Left colon (tissue), 2 donors: Measurements from ENCODE around the gene CTSK. TPM values are rescaled to one million over a fixed set of nuclear protein-coding genes. Genes with fewer than 3 reads are reported as not detected.
A peak's percentile ranks its signal among the peaks of the same experiment; 100 is the strongest.
"Not testable (repeated sequence)": the region's sequence is repeated elsewhere in the genome, so short reads cannot be mapped to it uniquely, and the experiment has no call there.

Experiments used
- ATAC-seq: fragments of 200-7000 bp; cut with Tn5 transposase; one replicate; pipeline ENCODE4 v1.9.1; 2020; ENCODE audit warnings: mild to moderate bottlenecking, moderate library complexity
- DNase-seq, 2 donors: peaks; one replicate each; pipeline ENCODE4 v3.0.0-alpha.2; 2020
- intact Hi-C, 2 donors: fragments of 100-400 bp; cut with DNase I in 1 of 2; cut with micrococcal nuclease in 1 of 2; formaldehyde crosslinking; loops; one replicate each; pipeline versions ENCODE4 v1.11.2 to v1.14.0; 2022; cut with DNase I, micrococcal nuclease
- total RNA-seq, 2 donors: library from RNA; stranded (reverse); fragmentation: NEBNext Ultra II Directional; extraction: Animal tissue kit (Norgen Biotek cat#: 25700); gene quantifications; one replicate each; pipeline ENCODE4 v1.2.1, GENCODE V29; 2021
- donor health status: DM: no; HTN: no; CAD: no.
- donor health status: DM: yes; HTN: yes; CAD: no.

The CTSK gene
- total RNA-seq, 2 donors from 2014 or later: 23.8 to 49.6 TPM

GRCh38 chr1:150765977-150766301, 42.1 kb downstream of the CTSK start:
- ATAC-seq, intact Hi-C loops, DNase-seq: not testable (repeated sequence)

DNA sequence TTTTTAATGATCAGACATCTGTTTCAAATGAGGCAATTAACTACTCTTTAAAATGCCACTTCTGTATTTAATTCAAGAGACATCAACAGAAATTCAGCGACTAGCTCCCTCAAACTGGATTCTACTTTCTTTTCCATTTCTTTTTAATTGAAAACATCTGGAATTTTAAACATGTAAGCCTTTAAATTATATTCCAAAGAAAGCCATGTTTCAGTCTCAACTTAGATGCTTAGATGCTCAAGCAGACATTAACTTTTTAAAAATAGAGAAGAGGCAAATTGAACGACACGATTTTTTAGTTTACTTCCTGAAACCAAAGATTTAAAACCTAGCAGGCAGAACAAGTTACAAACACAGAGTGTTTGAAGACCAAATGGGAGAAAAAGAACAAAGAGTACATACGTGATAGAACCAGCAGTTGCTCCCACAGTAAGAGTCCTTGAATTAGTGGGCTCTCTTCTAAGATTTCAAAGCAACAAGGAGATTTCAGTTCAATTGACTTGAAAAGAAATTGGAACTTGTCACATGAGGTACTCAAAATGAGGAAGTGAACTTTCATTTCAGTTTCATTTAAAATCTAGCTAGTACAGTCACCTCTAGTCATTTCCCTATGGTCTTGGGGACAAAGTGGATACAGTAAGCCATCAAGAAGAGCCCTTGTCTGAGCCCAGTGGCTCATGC, 42.6 kb downstream of the CTSK start, which contains the start of gene CTSS:
CTSS (minus strand) TSS at position 483 of the 681 bp plus-strand sequence. CDS start 1,015 bp downstream, outside the sequence.
- intact Hi-C loops: no loop called here
- DNase-seq: no peak
- ATAC-seq: peak; percentile 90

GRCh38 chr1:150764617-150765101, 43.4 kb downstream of the CTSK start:
- DNase-seq (no peak), ATAC-seq (peak; percentile 70)
- intact Hi-C loops: no loop called here

DNA sequence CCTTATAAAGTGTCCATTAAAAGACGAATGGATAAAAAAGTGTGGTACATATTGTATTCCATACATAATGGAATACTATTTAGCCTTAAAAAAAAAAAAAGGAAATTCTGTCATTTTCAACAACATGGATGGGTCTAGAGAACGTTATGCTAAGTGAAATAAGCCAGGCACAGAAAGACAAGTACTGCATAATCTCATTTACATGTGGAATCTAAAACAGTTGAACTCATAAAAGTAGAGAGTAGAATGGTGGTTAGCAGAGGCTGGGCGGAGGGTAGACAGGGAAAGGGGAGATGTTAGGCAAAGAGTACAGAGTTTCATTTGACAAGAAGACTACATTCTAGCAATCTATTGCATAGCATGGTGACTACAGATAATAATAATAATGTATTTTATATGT, 45.0 kb downstream of the CTSK start:
- ATAC-seq: no peak

GRCh38 chr1:150762552-150762951, 45.5 kb downstream of the CTSK start:
- ATAC-seq (no peak), DNase-seq (no peak)
- intact Hi-C loops: no loop called here

More for the DNA sequence above, 45.0 kb downstream of the CTSK start:
- DNase-seq: no peak
- intact Hi-C loops: no loop called here

DNA sequence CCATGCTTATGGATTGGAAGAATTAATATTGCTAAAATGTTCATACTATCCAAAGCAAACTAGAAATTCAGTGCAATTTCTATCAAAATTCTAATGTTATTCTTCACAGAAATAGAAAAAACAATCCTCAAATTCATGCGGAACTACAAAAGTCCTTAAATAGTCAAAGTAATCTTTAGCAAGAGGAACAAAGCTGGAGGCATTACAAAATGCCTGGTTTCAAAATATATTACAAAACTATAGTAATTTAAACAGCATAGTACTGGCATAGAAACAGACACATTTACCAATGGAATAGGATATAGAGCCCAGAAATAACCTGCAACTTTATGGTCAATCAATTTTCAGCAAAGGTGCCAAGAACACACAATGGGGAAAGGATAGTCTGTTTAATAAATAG, 46.3 kb downstream of the CTSK start:
- intact Hi-C loops: no loop called here
- ATAC-seq: no peak
- DNase-seq: no peak

DNA sequence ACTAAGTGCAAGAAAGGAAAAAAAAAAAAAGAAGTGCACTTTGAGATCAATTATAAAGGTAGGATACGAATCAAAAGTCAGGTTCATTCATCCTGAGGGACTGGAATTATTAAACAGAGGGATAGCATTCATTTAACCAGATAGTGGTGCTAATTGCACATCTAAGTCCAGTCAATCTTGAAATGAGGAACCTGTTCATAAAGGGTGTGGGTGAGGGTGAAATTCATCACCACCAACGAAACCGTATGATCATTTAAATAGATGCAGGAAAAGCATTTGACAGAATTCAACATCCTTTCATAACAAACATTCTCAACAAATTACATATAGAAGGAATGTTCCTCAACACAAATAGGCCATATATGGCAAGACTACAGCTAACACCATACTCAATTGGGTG, 48.0 kb downstream of the CTSK start:
- ATAC-seq (no peak), DNase-seq (no peak)
- intact Hi-C loops: no loop called here

DNA sequence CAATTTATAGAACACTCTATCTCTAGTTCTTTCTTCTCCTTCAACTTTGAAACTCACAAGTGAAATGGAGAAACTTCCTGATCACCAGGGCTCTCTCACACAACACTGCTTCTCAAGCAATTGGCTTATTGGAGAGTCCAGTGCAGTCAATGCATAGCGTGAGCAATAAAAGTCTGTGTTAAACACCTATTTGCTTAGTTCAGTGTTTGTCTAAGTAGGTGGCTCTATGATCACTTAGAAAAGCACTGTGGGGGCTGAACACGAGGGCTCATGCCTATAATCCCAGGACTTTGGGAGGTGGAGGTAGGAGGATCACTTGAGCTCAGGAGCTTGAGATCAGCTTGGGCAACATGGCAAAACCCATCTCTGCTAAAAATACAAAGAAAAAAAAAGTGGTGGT, 54.6 kb downstream of the CTSK start:
- peak; percentile 88 for ATAC-seq
- intact Hi-C loops: no loop called here
- DNase-seq: peak; percentile 24 to 43

DNA sequence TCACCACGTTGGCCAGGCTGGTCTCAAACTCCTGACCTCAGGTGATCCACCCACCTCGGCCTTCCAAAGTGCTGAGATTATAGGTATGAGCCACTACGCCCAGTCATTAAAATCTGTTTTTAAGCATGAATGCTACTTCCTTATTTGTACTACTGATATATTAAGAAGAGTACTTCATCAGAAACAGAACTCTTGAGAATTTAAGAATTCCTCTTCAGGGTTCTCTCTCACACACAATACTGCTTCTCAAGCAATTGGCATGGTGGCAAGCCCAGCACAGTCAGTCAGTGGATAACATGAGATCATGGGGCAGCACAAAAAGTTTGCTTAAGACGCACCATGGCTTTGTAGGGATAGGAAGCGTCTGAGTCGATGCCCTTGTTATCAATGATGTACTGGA, 56.6 kb downstream of the CTSK start:
- no peak for ATAC-seq
- intact Hi-C loops: no loop called here
- no peak for DNase-seq

GRCh38 chr1:150749720-150750311, 58.2 kb downstream of the CTSK start:
- ATAC-seq: peak; percentile 74
- intact Hi-C loops: no loop called here

GRCh38 chr1:150748878-150749719, 59.0 kb downstream of the CTSK start:
- peak in 1 of 2 donors; percentile 14 for DNase-seq
- ATAC-seq: peak; percentile 62
- intact Hi-C loops: no loop called here

More at GRCh38 chr1:150749720-150750311, 58.2 kb downstream of the CTSK start:
- no peak for DNase-seq

Other genes with a start within 250 kb of the CTSK start
- 100 to 1,000 TPM; 263 TPM for gene MCL1, start 228.7 kb downstream of the CTSK start, total RNA-seq
- gene ENSA, start 178.6 kb downstream of the CTSK start, total RNA-seq: 100 to 1,000 TPM; 175 to 222 TPM
- gene GOLPH3L, start 111.1 kb downstream of the CTSK start, total RNA-seq: 10 to 100 TPM; 71.3 to 87.1 TPM
- gene HORMAD1, start 87.4 kb downstream of the CTSK start, total RNA-seq: 1 to 10 TPM in 1 of 2 donors, under 1 TPM in 1; 0.49 to 1.7 TPM
- 100 to 1,000 TPM; 576 to 638 TPM for gene CTSS, start 42.5 kb downstream of the CTSK start, total RNA-seq
- gene ARNT, start 68.3 kb upstream of the CTSK start, total RNA-seq: 10 to 100 TPM; 36.9 to 43.1 TPM
- gene CTXND2, start 78.9 kb upstream of the CTSK start, total RNA-seq: not detected
- gene SETDB1, start 118.1 kb upstream of the CTSK start, total RNA-seq: 10 to 100 TPM; 35.7 to 38.9 TPM
- gene CERS2, start 166.6 kb upstream of the CTSK start, total RNA-seq: 100 to 1,000 TPM; 179 to 205 TPM
- not detected for gene ANXA9, start 174.0 kb upstream of the CTSK start, total RNA-seq
- gene MINDY1, start 198.6 kb upstream of the CTSK start, total RNA-seq: 10 to 100 TPM; 43.5 to 50.4 TPM
- gene PRUNE1, start 200.2 kb upstream of the CTSK start, total RNA-seq: 10 to 100 TPM; 18.9 to 19.0 TPM
- under 1 TPM; 0.61 to 0.75 TPM for gene BNIPL, start 228.3 kb upstream of the CTSK start, total RNA-seq
- 1 to 10 TPM; 3.0 to 4.1 TPM for gene C1orf56, start 239.5 kb upstream of the CTSK start, total RNA-seq